HCT116 (cell line): ENCODE data around the gene NAA16. TPM values are rescaled to one million over a fixed set of nuclear protein-coding genes. Genes with fewer than 3 reads are reported as not detected.

Experiments
- ATAC-seq: fragments of 200-7000 bp; cut with Tn5 transposase; 2 replicates; pipeline ENCODE4 v1.9.1; 2020; ENCODE audit warnings: mild to moderate bottlenecking, moderate library complexity
- BruUV-seq: library from RNA; stranded (reverse); fragments of 400-500 nt; replicated peaks from 2 replicates; lab custom pipeline; 2021; lab: Mats Ljungman, UMichigan
- CTCF ChIA-PET: fragments of 300-600 bp; sonication (Branson Sonifier 250); formaldehyde crosslinking; loops from one replicate; lab custom pipeline; 2021; ENCODE audit warnings: antibody characterized with exemption; lab: Charles Lee
- POLR2A ChIA-PET: fragments of 300-600, 350-600 bp; sonication (Branson Sonifier 250); formaldehyde crosslinking; loops from one replicate; lab custom pipeline; 2021; ENCODE audit warnings: antibody characterized with exemption; lab: Charles Lee
- RAD21 ChIA-PET, 2 experiments: fragments of 300-600 bp; sonication (Branson Sonifier 250); formaldehyde crosslinking; loops; one replicate each; lab custom pipeline; 2023; ENCODE audit warnings: low total read pairs in 2 of 2; ENCODE audit not compliant: uncharacterized antibody in 2 of 2, unreplicated experiment in 2 of 2, low non-redundant PET in 1 of 2; lab: Charles Lee
- DNase-seq: peaks from one replicate; pipeline ENCODE4 v3.0.0-alpha.2; 2010; ENCODE audit warnings: low read depth, low spot score
- H2AFZ ChIP-seq: fragments of 200-600 bp; shearing (Covaris generic), sonication (generic); 2 replicates; pipeline ENCODE4 v1.6.1; 2017; ENCODE audit warnings: low read depth, mixed run types, mixed read lengths, antibody characterized with exemption, low read length; ENCODE audit not compliant: poor library complexity, severe bottlenecking
- H3K27ac ChIP-seq: 2 replicates; pipeline ENCODE4 v1.5.1; 2012; ENCODE audit warnings: low read depth, low read length
- H3K27me3 ChIP-seq: fragments of 200-600 bp; sonication (generic); 2 replicates; pipeline ENCODE4 v1.6.1; 2016; ENCODE audit warnings: mixed run types, low read length, mixed read lengths; ENCODE audit not compliant: insufficient read depth
- H3K36me3 ChIP-seq, 2 experiments: fragments of 200-500 bp in 1 of 2; fragments of 200-600 bp in 1 of 2; sonication (Bioruptor generic) in 1 of 2; sonication (generic) in 1 of 2; 2 replicates each; pipeline versions ENCODE4 v1.5.1 to v1.6.1; 2014 to 2016; ENCODE audit warnings: low read length in 2 of 2, inconsistent platforms in 1 of 2, mixed read lengths in 1 of 2, mixed run types in 1 of 2; ENCODE audit not compliant: insufficient read depth in 2 of 2, control insufficient read depth in 1 of 2
- H3K4me1 ChIP-seq, 2 experiments: fragments of 200-600 bp in 1 of 2; sonication (generic) in 1 of 2; 2 replicates each; pipeline versions ENCODE4 v1.5.1 to v1.6.1; 2012 to 2017; ENCODE audit warnings: low read length in 2 of 2, inconsistent platforms in 1 of 2, mild to moderate bottlenecking in 1 of 2, mixed read lengths in 1 of 2, mixed run types in 1 of 2, moderate library complexity in 1 of 2; ENCODE audit not compliant: insufficient read depth in 2 of 2, control insufficient read depth in 1 of 2
- H3K4me2 ChIP-seq: fragments of 200-600 bp; sonication (generic); 2 replicates; pipeline ENCODE4 v1.6.1; 2017; ENCODE audit warnings: mixed run types, low read length, mixed read lengths
- H3K4me3 ChIP-seq, 2 experiments: fragments of 200-600 bp in 1 of 2; sonication (generic) in 1 of 2; replicated peaks in 1 of 2; 2 replicates each; pipeline ENCODE4 v1.5.1; 2011 to 2016; ENCODE audit warnings: low read length in 2 of 2, control low read depth in 1 of 2, low read depth in 1 of 2, mild to moderate bottlenecking in 1 of 2, mixed read lengths in 1 of 2, mixed run types in 1 of 2
- H3K79me2 ChIP-seq: fragments of 200-600 bp; sonication (generic); 2 replicates; pipeline ENCODE4 v1.6.1; 2017; ENCODE audit warnings: mild to moderate bottlenecking, mixed run types, low read length, moderate library complexity, mixed read lengths; ENCODE audit not compliant: insufficient read depth
- H3K9ac ChIP-seq: fragments of 200-600 bp; sonication (generic); 2 replicates; pipeline ENCODE4 v1.6.1; 2016; ENCODE audit warnings: low read length, mixed read lengths
- H3K9me2 ChIP-seq: fragments of 200-600 bp; sonication (generic), shearing (Covaris generic); 2 replicates; pipeline ENCODE4 v1.6.1; 2017; ENCODE audit warnings: mixed run types, mild to moderate bottlenecking, moderate library complexity; ENCODE audit not compliant: insufficient read depth
- H3K9me3 ChIP-seq, 2 experiments: fragments of 200-500 bp in 1 of 2; fragments of 200-600 bp in 1 of 2; sonication (Bioruptor generic) in 1 of 2; sonication (generic) in 1 of 2; 2 replicates each; pipeline ENCODE4 v1.6.1; 2014 to 2017; ENCODE audit warnings: low read length in 2 of 2, mixed read lengths in 2 of 2, inconsistent platforms in 1 of 2, low read depth in 1 of 2, mild to moderate bottlenecking in 1 of 2, mixed run types in 1 of 2, moderate library complexity in 1 of 2; ENCODE audit not compliant: control insufficient read depth in 1 of 2, insufficient read depth in 1 of 2
- H4K20me1 ChIP-seq: fragments of 200-600 bp; sonication (generic), shearing (Covaris generic); 2 replicates; pipeline ENCODE4 v1.6.1; 2017; ENCODE audit warnings: mixed run types, mild to moderate bottlenecking, moderate library complexity; ENCODE audit not compliant: insufficient read depth
- CEBPB ChIP-seq: IDR thresholded peaks from 2 replicates; pipeline ENCODE4 v1.6.1; 2012; ENCODE audit warnings: low read depth
- EGR1 ChIP-seq: IDR thresholded peaks from 2 replicates; pipeline ENCODE4 v1.6.1; 2012; ENCODE audit warnings: low read depth
- ELF1 ChIP-seq: IDR thresholded peaks from 2 replicates; pipeline ENCODE4 v1.6.1; 2012; ENCODE audit warnings: low read depth, borderline replicate concordance
- EZH2 ChIP-seq: fragments of 200-600 bp; sonication (generic); IDR thresholded peaks from 2 replicates; pipeline ENCODE4 v1.6.1; 2017; ENCODE audit warnings: antibody characterized with exemption, mixed run types
- EZH2phosphoT487 ChIP-seq: fragments of 200-600 bp; IDR thresholded peaks from 2 replicates; pipeline ENCODE4 v1.6.1; 2018; ENCODE audit warnings: antibody characterized with exemption, borderline replicate concordance
- JUND ChIP-seq: IDR thresholded peaks from 2 replicates; pipeline ENCODE4 v1.6.1; 2012
- POLR2A ChIP-seq: IDR thresholded peaks from 2 replicates; pipeline ENCODE4 v1.7.0; 2011; ENCODE audit warnings: borderline replicate concordance; ENCODE audit not compliant: insufficient read depth, insufficient read length; ENCODE audit errors: extremely low read depth
- SIN3A ChIP-seq: IDR thresholded peaks from 2 replicates; pipeline ENCODE4 v1.6.1; 2012; ENCODE audit warnings: low read depth
- SP1 ChIP-seq: IDR thresholded peaks from 2 replicates; pipeline ENCODE4 v1.6.1; 2012; ENCODE audit warnings: low read depth
- SRF ChIP-seq: IDR thresholded peaks from 2 replicates; pipeline ENCODE4 v1.6.1; 2012; ENCODE audit warnings: low read depth
- TCF7L2 ChIP-seq: IDR thresholded peaks from 2 replicates; pipeline ENCODE4 v1.7.0; 2011; ENCODE audit warnings: borderline replicate concordance, inconsistent platforms; ENCODE audit not compliant: insufficient read depth, insufficient read length; ENCODE audit errors: extremely low read depth
- YY1 ChIP-seq: IDR thresholded peaks from 2 replicates; pipeline ENCODE4 v1.6.1; 2011; ENCODE audit warnings: low read length, low read depth, moderate library complexity, mild to moderate bottlenecking; ENCODE audit not compliant: insufficient replicate concordance; ENCODE audit errors: extremely low read depth
- ZNF274 ChIP-seq: fragments of 200-500 bp; sonication (Bioruptor generic); IDR thresholded peaks from 2 replicates; pipeline ENCODE4 v1.6.1; 2014; ENCODE audit warnings: mild to moderate bottlenecking, low read depth, low read length, inconsistent platforms
- intact Hi-C: fragments of 100-400 bp; cut with micrococcal nuclease; formaldehyde crosslinking; loops from 2 replicates; pipeline ENCODE4 v1.10.0; 2022
- total RNA-seq: library from RNA; stranded (reverse); gene quantifications from one replicate; pipeline ENCODE4 v1.2.1, GENCODE V29; 2021; ENCODE audit not compliant: unreplicated experiment
- TF ChIP-seq, protein P1 (sequence below): IDR thresholded peaks from 2 replicates; pipeline ENCODE4 v1.6.1; 2012
- TF ChIP-seq, protein P2 (sequence below): IDR thresholded peaks from 2 replicates; pipeline ENCODE4 v1.6.1; 2012; ENCODE audit warnings: low read depth
- TF ChIP-seq, protein P3 (sequence below): IDR thresholded peaks from 2 replicates; pipeline ENCODE4 v1.6.1; 2011; ENCODE audit warnings: mild to moderate bottlenecking, low read length, moderate library complexity; ENCODE audit not compliant: insufficient replicate concordance; ENCODE audit errors: extremely low read depth
- TF ChIP-seq, protein P4 (sequence below), 3 experiments: fragments of 200-600 bp in 1 of 3; sonication (generic) in 1 of 3; IDR thresholded peaks in 2 of 3; conservative IDR thresholded peaks in 1 of 3; 2 replicates each; pipeline ENCODE4 v1.5.1; 2012 to 2017; ENCODE audit warnings: low read depth in 2 of 3, low read length in 2 of 3, antibody characterized with exemption in 1 of 3, borderline replicate concordance in 1 of 3, control low read depth in 1 of 3, mild to moderate bottlenecking in 1 of 3, mixed read lengths in 1 of 3, mixed run types in 1 of 3, moderate library complexity in 1 of 3; ENCODE audit not compliant: insufficient read depth in 1 of 3

The NAA16 gene
- total RNA-seq, 1 experiment from 2014 or later = 19.1 TPM

DNA sequence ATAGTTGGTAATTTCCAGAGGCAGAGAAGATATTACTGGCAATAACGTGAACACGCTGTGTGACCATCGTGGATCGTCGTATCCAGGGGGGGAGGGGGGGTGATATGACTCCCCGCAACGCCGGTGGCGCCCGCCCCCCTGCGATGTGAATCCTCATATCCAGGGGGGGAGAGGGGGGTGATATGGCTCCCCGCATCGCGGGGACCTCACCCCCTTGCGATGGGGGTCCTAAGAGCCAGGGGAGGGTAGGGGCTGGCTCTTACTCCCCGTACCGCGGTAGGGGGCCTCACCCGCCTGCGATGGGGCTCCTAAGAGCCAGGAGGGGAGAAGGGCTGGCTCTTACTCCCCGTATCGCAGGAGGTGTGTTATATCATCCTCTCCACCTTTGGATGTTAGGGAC is 115.0 kb downstream of the NAA16 start:
- no peaks in the 10 kb centered on the region for H3K9me2 ChIP-seq
- RAD21 ChIA-PET = no interaction called here

More for the DNA sequence above, 115.0 kb downstream of the NAA16 start:
- BruUV-seq = no TSS peak
- CTCF ChIA-PET = no interaction called here
- TF ChIP-seq EZH2phosphoT487 = no peak
- TF ChIP-seq POLR2A = no peak
- TF ChIP-seq EZH2 = no peak
- no peak for TF ChIP-seq JUND
- TF ChIP-seq, protein P1, sequence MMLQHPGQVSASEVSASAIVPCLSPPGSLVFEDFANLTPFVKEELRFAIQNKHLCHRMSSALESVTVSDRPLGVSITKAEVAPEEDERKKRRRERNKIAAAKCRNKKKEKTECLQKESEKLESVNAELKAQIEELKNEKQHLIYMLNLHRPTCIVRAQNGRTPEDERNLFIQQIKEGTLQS = no peak
- TF ChIP-seq YY1 = no peak
- no peak for TF ChIP-seq EGR1
- TF ChIP-seq, protein P2, sequence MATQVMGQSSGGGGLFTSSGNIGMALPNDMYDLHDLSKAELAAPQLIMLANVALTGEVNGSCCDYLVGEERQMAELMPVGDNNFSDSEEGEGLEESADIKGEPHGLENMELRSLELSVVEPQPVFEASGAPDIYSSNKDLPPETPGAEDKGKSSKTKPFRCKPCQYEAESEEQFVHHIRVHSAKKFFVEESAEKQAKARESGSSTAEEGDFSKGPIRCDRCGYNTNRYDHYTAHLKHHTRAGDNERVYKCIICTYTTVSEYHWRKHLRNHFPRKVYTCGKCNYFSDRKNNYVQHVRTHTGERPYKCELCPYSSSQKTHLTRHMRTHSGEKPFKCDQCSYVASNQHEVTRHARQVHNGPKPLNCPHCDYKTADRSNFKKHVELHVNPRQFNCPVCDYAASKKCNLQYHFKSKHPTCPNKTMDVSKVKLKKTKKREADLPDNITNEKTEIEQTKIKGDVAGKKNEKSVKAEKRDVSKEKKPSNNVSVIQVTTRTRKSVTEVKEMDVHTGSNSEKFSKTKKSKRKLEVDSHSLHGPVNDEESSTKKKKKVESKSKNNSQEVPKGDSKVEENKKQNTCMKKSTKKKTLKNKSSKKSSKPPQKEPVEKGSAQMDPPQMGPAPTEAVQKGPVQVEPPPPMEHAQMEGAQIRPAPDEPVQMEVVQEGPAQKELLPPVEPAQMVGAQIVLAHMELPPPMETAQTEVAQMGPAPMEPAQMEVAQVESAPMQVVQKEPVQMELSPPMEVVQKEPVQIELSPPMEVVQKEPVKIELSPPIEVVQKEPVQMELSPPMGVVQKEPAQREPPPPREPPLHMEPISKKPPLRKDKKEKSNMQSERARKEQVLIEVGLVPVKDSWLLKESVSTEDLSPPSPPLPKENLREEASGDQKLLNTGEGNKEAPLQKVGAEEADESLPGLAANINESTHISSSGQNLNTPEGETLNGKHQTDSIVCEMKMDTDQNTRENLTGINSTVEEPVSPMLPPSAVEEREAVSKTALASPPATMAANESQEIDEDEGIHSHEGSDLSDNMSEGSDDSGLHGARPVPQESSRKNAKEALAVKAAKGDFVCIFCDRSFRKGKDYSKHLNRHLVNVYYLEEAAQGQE = no peak
- no peak for TF ChIP-seq TCF7L2
- no peak for TF ChIP-seq SRF
- TF ChIP-seq, protein P3, sequence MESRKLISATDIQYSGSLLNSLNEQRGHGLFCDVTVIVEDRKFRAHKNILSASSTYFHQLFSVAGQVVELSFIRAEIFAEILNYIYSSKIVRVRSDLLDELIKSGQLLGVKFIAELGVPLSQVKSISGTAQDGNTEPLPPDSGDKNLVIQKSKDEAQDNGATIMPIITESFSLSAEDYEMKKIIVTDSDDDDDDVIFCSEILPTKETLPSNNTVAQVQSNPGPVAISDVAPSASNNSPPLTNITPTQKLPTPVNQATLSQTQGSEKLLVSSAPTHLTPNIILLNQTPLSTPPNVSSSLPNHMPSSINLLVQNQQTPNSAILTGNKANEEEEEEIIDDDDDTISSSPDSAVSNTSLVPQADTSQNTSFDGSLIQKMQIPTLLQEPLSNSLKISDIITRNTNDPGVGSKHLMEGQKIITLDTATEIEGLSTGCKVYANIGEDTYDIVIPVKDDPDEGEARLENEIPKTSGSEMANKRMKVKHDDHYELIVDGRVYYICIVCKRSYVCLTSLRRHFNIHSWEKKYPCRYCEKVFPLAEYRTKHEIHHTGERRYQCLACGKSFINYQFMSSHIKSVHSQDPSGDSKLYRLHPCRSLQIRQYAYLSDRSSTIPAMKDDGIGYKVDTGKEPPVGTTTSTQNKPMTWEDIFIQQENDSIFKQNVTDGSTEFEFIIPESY = no peak
- no peak for TF ChIP-seq ELF1
- TF ChIP-seq SIN3A = no peak
- TF ChIP-seq, protein P4, sequence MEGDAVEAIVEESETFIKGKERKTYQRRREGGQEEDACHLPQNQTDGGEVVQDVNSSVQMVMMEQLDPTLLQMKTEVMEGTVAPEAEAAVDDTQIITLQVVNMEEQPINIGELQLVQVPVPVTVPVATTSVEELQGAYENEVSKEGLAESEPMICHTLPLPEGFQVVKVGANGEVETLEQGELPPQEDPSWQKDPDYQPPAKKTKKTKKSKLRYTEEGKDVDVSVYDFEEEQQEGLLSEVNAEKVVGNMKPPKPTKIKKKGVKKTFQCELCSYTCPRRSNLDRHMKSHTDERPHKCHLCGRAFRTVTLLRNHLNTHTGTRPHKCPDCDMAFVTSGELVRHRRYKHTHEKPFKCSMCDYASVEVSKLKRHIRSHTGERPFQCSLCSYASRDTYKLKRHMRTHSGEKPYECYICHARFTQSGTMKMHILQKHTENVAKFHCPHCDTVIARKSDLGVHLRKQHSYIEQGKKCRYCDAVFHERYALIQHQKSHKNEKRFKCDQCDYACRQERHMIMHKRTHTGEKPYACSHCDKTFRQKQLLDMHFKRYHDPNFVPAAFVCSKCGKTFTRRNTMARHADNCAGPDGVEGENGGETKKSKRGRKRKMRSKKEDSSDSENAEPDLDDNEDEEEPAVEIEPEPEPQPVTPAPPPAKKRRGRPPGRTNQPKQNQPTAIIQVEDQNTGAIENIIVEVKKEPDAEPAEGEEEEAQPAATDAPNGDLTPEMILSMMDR (IDR thresholded peaks at IDR 0.05 in 2 of 3, conservative IDR thresholded peaks at IDR 0.05 in 1 of 3; ENCODE audit: borderline replicate concordance in 1 of 3, insufficient read depth in 1 of 3, low read depth in 2 of 3, low read length in 2 of 3) = no peak
- TF ChIP-seq ZNF274 = no peak
- TF ChIP-seq CEBPB = no peak
- TF ChIP-seq SP1 = no peak
- TF ChIP-seq, all 23 proteins: peak for 0
- H3K27me3 ChIP-seq = no peaks in the 10 kb centered on the region
- no peak overlapping the region for H3K4me3 ChIP-seq
- POLR2A ChIA-PET = no interaction called here
- no peaks in the 10 kb centered on the region for H4K20me1 ChIP-seq
- no peaks in the 10 kb centered on the region for H3K4me1 ChIP-seq
- intact Hi-C loops = no loop called here
- ATAC-seq (no peak), DNase-seq (no peak)
- H2AFZ ChIP-seq = no peak overlapping the region
- H3K4me2 ChIP-seq = no peak overlapping the region
- H3K79me2 ChIP-seq = no peaks in the 10 kb centered on the region
- no peaks in the 10 kb centered on the region for H3K36me3 ChIP-seq
- H3K27ac ChIP-seq = no peak overlapping the region
- H3K9ac ChIP-seq = no peak overlapping the region
- H3K9me3 ChIP-seq = no peaks in the 10 kb centered on the region
